GM21526 (cell line): ENCODE data around the gene CTCFL.

Source experiments
- ATAC-seq: cut with Tn5 transposase; IDR thresholded peaks from one replicate; pipeline ENCODE4 v1.9.1; 2021; ENCODE audit warnings: moderate library complexity; ENCODE audit not compliant: unreplicated experiment, low FRiP score

CTCFL gene

GRCh38 chr20:57470666-57471495 lies 54.1 kb downstream of the CTCFL start:
- no peak for ATAC-seq

GRCh38 chr20:57470212-57470522 lies 54.8 kb downstream of the CTCFL start:
- ATAC-seq, result no peak

GRCh38 chr20:57469418-57470211 lies 55.3 kb downstream of the CTCFL start:
- no peak for ATAC-seq

GRCh38 chr20:57468523-57469417 lies 56.2 kb downstream of the CTCFL start:
- ATAC-seq, result no peak

- no peak for ATAC-seq
Observed at GRCh38 chr20:57467742-57468141, 57.2 kb downstream of the CTCFL start.

GRCh38 chr20:57465943-57466342 lies 59.0 kb downstream of the CTCFL start:
- no peak for ATAC-seq

GRCh38 chr20:57465486-57465885 lies 59.5 kb downstream of the CTCFL start:
- no peak for ATAC-seq

- no peak for ATAC-seq
Observed at GRCh38 chr20:57464642-57465211, 60.2 kb downstream of the CTCFL start.

- ATAC-seq, result no peak
Observed at GRCh38 chr20:57462781-57463180, 62.2 kb downstream of the CTCFL start.

- ATAC-seq, result no peak
Observed at GRCh38 chr20:57461726-57462125, 63.2 kb downstream of the CTCFL start.

- no peak for ATAC-seq
Observed at GRCh38 chr20:57460781-57461465, 64.0 kb downstream of the CTCFL start.

- no peak for ATAC-seq
Observed at GRCh38 chr20:57459897-57460296, 65.0 kb downstream of the CTCFL start.

GRCh38 chr20:57459278-57459677 lies 65.7 kb downstream of the CTCFL start:
- no peak for ATAC-seq

- ATAC-seq, result no peak
Observed at GRCh38 chr20:57458400-57459160, 66.4 kb downstream of the CTCFL start.

- ATAC-seq, result no peak
Observed at GRCh38 chr20:57457243-57458095, 67.5 kb downstream of the CTCFL start.

GRCh38 chr20:57456116-57456515 lies 68.8 kb downstream of the CTCFL start:
- no peak for ATAC-seq

GRCh38 chr20:57455386-57455785 lies 69.6 kb downstream of the CTCFL start:
- no peak for ATAC-seq
